HEK293 (cell line): Measurements from ENCODE around the gene GUCA1A.

ENCODE experiments used
- CTCF ChIA-PET: fragments of 350-600 bp; formaldehyde crosslinking; extraction: SDS; loops from one replicate; lab custom pipeline; 2021; ENCODE audit warnings: antibody characterized with exemption; lab: Yijun Ruan, JAX
- POLR2A ChIA-PET: fragments of 300-600 bp; formaldehyde crosslinking; extraction: SDS; loops from one replicate; lab custom pipeline; 2020; ENCODE audit warnings: antibody characterized with exemption, inconsistent platforms; lab: Yijun Ruan, JAX
- H3K27ac ChIP-seq: fragments of 200-500 bp; sonication (Bioruptor generic); 2 replicates; pipeline ENCODE4 v1.5.1; 2014; ENCODE audit warnings: low read depth, low read length, control low read depth, inconsistent platforms; ENCODE audit errors: extremely low read depth
- H3K36me3 ChIP-seq, 2 experiments: fragments of 200-500 bp in 1 of 2; sonication (Bioruptor generic) in 1 of 2; 1 replicate in 1 of 2; 2 replicates in 1 of 2; pipeline ENCODE4 v1.5.1; 2014 to 2017; ENCODE audit warnings: inconsistent platforms in 2 of 2, low read length in 2 of 2; ENCODE audit not compliant: control insufficient read depth in 2 of 2, insufficient read depth in 1 of 2
- H3K4me1 ChIP-seq: fragments of 200-500 bp; sonication (Bioruptor generic); 2 replicates; pipeline ENCODE4 v1.5.1; 2014; ENCODE audit warnings: mild to moderate bottlenecking, low read length, inconsistent platforms; ENCODE audit not compliant: control insufficient read depth, insufficient read depth
- H3K4me3 ChIP-seq: 2 replicates; pipeline ENCODE4 v1.5.1; 2011; ENCODE audit warnings: low read depth, mild to moderate bottlenecking, control low read depth, low read length, moderate library complexity
- H3K9me3 ChIP-seq: fragments of 200-500 bp; sonication (Bioruptor generic); 2 replicates; pipeline ENCODE4 v1.5.1; 2014; ENCODE audit warnings: low read depth, low read length, inconsistent platforms; ENCODE audit not compliant: control insufficient read depth, insufficient read depth
- KLF8 ChIP-seq: fragments of 450-650 bp; formaldehyde crosslinking; IDR thresholded peaks from 2 replicates; pipeline ENCODE4 v1.5.1; 2016; ENCODE audit warnings: missing biosample characterization, missing genetic modification characterization
- ZFP41 ChIP-seq: fragments of 450-650 bp; formaldehyde crosslinking; IDR thresholded peaks from 2 replicates; pipeline ENCODE4 v1.5.1; 2016; ENCODE audit warnings: missing biosample characterization, missing genetic modification characterization, borderline replicate concordance
- ZNF112 ChIP-seq: fragments of 450-650 bp; formaldehyde crosslinking; IDR thresholded peaks from 2 replicates; pipeline ENCODE4 v1.5.0; 2017; ENCODE audit warnings: missing biosample characterization, missing genetic modification characterization
- ZNF138 ChIP-seq: fragments of 450-650 bp; formaldehyde crosslinking; IDR thresholded peaks from 2 replicates; pipeline ENCODE4 v1.5.1; 2016; ENCODE audit warnings: missing biosample characterization, missing genetic modification characterization, borderline replicate concordance
- ZNF174 ChIP-seq: fragments of 450-650 bp; formaldehyde crosslinking; IDR thresholded peaks from 2 replicates; pipeline ENCODE4 v1.5.0; 2017; ENCODE audit warnings: missing biosample characterization, mild to moderate bottlenecking, missing genetic modification characterization
- ZNF473 ChIP-seq: fragments of 450-650 bp; formaldehyde crosslinking; IDR thresholded peaks from 2 replicates; pipeline ENCODE4 v1.5.1; 2017; ENCODE audit warnings: missing biosample characterization, missing genetic modification characterization
- ZNF776 ChIP-seq: fragments of 450-650 bp; formaldehyde crosslinking; IDR thresholded peaks from 2 replicates; pipeline ENCODE4 v1.5.0; 2017; ENCODE audit warnings: missing biosample characterization, missing genetic modification characterization, borderline replicate concordance
- TF ChIP-seq, protein P1 (sequence below): fragments of 450-650 bp; formaldehyde crosslinking; IDR thresholded peaks from 2 replicates; pipeline ENCODE4 v1.5.1; 2016; ENCODE audit warnings: missing biosample characterization, missing genetic modification characterization
- TF ChIP-seq, protein P2 (sequence below): fragments of 450-650 bp; formaldehyde crosslinking; conservative IDR thresholded peaks from 2 replicates; pipeline ENCODE4 v1.5.1; 2016; ENCODE audit warnings: low read depth, missing biosample characterization, missing genetic modification characterization
- TF ChIP-seq, protein P3 (sequence below): fragments of 450-650 bp; formaldehyde crosslinking; IDR thresholded peaks from 2 replicates; pipeline ENCODE4 v1.5.1; 2016; ENCODE audit warnings: missing biosample characterization, missing genetic modification characterization
- TF ChIP-seq, protein P4 (sequence below): fragments of 450-650 bp; formaldehyde crosslinking; IDR thresholded peaks from 2 replicates; pipeline ENCODE4 v1.5.1; 2016; ENCODE audit warnings: missing biosample characterization, missing genetic modification characterization
- TF ChIP-seq, protein P5 (sequence below): fragments of 450-650 bp; formaldehyde crosslinking; IDR thresholded peaks from 2 replicates; pipeline ENCODE4 v1.5.1; 2016; ENCODE audit warnings: missing biosample characterization, missing genetic modification characterization
- TF ChIP-seq, protein P6 (sequence below): fragments of 450-650 bp; formaldehyde crosslinking; IDR thresholded peaks from 2 replicates; pipeline ENCODE4 v1.5.1; 2016; ENCODE audit warnings: missing biosample characterization, missing genetic modification characterization

The GUCA1A gene

DNA sequence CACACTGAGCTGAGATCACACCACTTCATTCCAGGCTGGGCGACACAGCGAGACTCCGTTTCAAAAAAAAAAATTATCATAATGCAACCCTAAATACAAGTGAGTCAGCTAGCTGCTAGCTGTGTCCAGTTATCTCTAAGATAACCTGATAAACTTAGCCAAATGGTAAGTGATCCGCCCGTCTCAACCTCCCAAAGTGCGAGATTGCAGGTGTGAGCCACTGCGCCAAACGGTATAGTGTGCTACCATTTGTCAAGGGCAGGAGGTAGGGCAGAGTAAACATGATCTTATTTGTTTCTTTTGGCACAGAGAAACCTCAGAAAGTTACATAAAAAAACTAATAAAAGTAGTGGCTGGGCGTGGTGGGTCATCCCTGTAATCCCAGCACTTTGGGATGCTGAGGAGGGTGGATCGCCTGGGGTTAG is 26.0 kb upstream of the GUCA1A start (continued):
- TF ChIP-seq ZNF776 (tag by site-specific recombination) (no peak), ZNF138 (tag by site-specific recombination) (no peak), ZFP41 (tag by site-specific recombination) (no peak), ZNF174 (tag by site-specific recombination) (no peak), ZNF112 (tag by site-specific recombination) (no peak), KLF8 (tag by site-specific recombination) (0 out of 2 replicates have a peak, but pooled peaks have one; percentile 25)
- TF ChIP-seq, protein P1, sequence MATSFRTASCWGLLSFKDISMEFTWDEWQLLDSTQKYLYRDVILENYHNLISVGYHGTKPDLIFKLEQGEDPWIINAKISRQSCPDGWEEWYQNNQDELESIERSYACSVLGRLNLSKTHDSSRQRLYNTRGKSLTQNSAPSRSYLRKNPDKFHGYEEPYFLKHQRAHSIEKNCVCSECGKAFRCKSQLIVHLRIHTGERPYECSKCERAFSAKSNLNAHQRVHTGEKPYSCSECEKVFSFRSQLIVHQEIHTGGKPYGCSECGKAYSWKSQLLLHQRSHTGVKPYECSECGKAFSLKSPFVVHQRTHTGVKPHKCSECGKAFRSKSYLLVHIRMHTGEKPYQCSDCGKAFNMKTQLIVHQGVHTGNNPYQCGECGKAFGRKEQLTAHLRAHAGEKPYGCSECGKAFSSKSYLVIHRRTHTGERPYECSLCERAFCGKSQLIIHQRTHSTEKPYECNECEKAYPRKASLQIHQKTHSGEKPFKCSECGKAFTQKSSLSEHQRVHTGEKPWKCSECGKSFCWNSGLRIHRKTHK (tag by site-specific recombination) = no peak
- TF ChIP-seq, protein P2, sequence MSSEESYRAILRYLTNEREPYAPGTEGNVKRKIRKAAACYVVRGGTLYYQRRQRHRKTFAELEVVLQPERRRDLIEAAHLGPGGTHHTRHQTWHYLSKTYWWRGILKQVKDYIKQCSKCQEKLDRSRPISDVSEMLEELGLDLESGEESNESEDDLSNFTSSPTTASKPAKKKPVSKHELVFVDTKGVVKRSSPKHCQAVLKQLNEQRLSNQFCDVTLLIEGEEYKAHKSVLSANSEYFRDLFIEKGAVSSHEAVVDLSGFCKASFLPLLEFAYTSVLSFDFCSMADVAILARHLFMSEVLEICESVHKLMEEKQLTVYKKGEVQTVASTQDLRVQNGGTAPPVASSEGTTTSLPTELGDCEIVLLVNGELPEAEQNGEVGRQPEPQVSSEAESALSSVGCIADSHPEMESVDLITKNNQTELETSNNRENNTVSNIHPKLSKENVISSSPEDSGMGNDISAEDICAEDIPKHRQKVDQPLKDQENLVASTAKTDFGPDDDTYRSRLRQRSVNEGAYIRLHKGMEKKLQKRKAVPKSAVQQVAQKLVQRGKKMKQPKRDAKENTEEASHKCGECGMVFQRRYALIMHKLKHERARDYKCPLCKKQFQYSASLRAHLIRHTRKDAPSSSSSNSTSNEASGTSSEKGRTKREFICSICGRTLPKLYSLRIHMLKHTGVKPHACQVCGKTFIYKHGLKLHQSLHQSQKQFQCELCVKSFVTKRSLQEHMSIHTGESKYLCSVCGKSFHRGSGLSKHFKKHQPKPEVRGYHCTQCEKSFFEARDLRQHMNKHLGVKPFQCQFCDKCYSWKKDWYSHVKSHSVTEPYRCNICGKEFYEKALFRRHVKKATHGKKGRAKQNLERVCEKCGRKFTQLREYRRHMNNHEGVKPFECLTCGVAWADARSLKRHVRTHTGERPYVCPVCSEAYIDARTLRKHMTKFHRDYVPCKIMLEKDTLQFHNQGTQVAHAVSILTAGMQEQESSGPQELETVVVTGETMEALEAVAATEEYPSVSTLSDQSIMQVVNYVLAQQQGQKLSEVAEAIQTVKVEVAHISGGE (tag by site-specific recombination) = no peak
- TF ChIP-seq, protein P3, sequence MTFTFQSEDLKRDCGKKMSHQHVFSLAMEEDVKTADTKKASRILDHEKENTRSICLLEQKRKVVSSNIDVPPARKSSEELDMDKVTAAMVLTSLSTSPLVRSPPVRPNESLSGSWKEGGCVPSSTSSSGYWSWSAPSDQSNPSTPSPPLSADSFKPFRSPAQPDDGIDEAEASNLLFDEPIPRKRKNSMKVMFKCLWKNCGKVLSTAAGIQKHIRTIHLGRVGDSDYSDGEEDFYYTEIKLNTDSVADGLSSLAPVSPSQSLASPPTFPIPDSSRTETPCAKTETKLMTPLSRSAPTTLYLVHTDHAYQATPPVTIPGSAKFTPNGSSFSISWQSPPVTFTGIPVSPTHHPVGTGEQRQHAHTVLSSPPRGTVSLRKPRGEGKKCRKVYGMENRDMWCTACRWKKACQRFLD (tag by site-specific recombination) = no peak
- TF ChIP-seq, protein P4, sequence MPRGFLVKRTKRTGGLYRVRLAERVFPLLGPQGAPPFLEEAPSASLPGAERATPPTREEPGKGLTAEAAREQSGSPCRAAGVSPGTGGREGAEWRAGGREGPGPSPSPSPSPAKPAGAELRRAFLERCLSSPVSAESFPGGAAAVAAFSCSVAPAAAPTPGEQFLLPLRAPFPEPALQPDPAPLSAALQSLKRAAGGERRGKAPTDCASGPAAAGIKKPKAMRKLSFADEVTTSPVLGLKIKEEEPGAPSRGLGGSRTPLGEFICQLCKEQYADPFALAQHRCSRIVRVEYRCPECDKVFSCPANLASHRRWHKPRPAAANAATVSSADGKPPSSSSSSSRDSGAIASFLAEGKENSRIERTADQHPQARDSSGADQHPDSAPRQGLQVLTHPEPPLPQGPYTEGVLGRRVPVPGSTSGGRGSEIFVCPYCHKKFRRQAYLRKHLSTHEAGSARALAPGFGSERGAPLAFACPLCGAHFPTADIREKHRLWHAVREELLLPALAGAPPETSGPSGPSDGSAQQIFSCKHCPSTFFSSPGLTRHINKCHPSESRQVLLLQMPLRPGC (tag by site-specific recombination) = 0 out of 2 replicates have a peak, but pooled peaks have one; percentile 15
- TF ChIP-seq, all 188 proteins: peak for 43

DNA sequence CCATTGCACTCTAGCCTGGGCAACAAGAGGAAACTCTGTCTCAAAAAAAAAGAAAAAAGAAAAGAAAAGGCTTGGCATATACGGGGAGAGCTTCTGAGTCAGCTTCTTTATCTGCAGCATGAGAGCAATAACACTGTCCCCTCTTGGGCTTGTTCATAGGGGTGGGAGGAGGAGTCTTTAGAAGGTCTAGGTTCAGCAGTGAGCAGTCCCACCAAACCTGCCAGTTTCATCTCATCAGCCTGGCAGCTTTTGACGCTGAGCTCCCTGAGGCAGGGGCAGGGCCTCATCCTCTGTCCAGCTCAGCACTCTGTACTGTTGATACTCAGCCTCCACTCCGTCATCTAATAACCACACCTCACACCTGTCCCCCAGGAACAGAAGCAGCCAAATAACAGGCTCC is 25.1 kb upstream of the GUCA1A start:
- ChIA-PET POLR2A (no interaction called here), CTCF (interaction anchor here (0.5 to 1.1 kb wide), 7 partner anchors 32 to 756 kb away, joined by 3 to 4 read pairs (median 3); no protein-coding TSS in a partner anchor)
- H3K4me1 ChIP-seq = peaks cover 3% of the 10 kb centered on the region
- no peaks in the 10 kb centered on the region for H3K9me3 ChIP-seq
- no peak overlapping the region for H3K4me3 ChIP-seq
- H3K36me3 ChIP-seq = no peaks in the 10 kb centered on the region
- TF ChIP-seq, protein P5, sequence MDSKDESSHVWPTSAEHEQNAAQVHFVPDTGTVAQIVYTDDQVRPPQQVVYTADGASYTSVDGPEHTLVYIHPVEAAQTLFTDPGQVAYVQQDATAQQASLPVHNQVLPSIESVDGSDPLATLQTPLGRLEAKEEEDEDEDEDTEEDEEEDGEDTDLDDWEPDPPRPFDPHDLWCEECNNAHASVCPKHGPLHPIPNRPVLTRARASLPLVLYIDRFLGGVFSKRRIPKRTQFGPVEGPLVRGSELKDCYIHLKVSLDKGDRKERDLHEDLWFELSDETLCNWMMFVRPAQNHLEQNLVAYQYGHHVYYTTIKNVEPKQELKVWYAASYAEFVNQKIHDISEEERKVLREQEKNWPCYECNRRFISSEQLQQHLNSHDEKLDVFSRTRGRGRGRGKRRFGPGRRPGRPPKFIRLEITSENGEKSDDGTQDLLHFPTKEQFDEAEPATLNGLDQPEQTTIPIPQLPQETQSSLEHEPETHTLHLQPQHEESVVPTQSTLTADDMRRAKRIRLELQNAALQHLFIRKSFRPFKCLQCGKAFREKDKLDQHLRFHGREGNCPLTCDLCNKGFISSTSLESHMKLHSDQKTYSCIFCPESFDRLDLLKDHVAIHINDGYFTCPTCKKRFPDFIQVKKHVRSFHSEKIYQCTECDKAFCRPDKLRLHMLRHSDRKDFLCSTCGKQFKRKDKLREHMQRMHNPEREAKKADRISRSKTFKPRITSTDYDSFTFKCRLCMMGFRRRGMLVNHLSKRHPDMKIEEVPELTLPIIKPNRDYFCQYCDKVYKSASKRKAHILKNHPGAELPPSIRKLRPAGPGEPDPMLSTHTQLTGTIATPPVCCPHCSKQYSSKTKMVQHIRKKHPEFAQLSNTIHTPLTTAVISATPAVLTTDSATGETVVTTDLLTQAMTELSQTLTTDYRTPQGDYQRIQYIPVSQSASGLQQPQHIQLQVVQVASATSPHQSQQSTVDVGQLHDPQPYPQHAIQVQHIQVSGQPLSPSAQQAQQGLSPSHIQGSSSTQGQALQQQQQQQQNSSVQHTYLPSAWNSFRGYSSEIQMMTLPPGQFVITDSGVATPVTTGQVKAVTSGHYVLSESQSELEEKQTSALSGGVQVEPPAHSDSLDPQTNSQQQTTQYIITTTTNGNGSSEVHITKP (tag by site-specific recombination) = 0 out of 2 replicates have a peak, but pooled peaks have one; percentile 11
- TF ChIP-seq, protein P6, sequence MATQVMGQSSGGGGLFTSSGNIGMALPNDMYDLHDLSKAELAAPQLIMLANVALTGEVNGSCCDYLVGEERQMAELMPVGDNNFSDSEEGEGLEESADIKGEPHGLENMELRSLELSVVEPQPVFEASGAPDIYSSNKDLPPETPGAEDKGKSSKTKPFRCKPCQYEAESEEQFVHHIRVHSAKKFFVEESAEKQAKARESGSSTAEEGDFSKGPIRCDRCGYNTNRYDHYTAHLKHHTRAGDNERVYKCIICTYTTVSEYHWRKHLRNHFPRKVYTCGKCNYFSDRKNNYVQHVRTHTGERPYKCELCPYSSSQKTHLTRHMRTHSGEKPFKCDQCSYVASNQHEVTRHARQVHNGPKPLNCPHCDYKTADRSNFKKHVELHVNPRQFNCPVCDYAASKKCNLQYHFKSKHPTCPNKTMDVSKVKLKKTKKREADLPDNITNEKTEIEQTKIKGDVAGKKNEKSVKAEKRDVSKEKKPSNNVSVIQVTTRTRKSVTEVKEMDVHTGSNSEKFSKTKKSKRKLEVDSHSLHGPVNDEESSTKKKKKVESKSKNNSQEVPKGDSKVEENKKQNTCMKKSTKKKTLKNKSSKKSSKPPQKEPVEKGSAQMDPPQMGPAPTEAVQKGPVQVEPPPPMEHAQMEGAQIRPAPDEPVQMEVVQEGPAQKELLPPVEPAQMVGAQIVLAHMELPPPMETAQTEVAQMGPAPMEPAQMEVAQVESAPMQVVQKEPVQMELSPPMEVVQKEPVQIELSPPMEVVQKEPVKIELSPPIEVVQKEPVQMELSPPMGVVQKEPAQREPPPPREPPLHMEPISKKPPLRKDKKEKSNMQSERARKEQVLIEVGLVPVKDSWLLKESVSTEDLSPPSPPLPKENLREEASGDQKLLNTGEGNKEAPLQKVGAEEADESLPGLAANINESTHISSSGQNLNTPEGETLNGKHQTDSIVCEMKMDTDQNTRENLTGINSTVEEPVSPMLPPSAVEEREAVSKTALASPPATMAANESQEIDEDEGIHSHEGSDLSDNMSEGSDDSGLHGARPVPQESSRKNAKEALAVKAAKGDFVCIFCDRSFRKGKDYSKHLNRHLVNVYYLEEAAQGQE (tag by site-specific recombination) = peak; percentile 61
- TF ChIP-seq ZNF473 (tag by site-specific recombination) = no peak
- H3K27ac ChIP-seq = no peak overlapping the region
